KOPT-K1 (cell line): ENCODE data around the gene CACNA1D.

Source experiments
- H3K27ac ChIP-seq: fragments of 200-600 bp; sonication (generic); 2 replicates; pipeline ENCODE4 v1.5.1; 2016; ENCODE audit warnings: antibody characterized with exemption, mild to moderate bottlenecking, low read depth, low read length; ENCODE audit not compliant: poor library complexity, severe bottlenecking
- H3K36me3 ChIP-seq: fragments of 200-600 bp; sonication (generic); 2 replicates; pipeline ENCODE4 v1.5.1; 2017; ENCODE audit warnings: antibody characterized with exemption, mild to moderate bottlenecking, low read length, moderate library complexity; ENCODE audit not compliant: insufficient read depth
- H3K9me3 ChIP-seq: fragments of 200-600 bp; sonication (generic); 2 replicates; pipeline ENCODE4 v1.5.1; 2017; ENCODE audit warnings: antibody characterized with exemption, low read length, mild to moderate bottlenecking; ENCODE audit not compliant: insufficient read depth, poor library complexity, severe bottlenecking

The CACNA1D gene

GRCh38 chr3:53731934-53732624 is 237.7 kb downstream of the CACNA1D start:
- no peaks in the 10 kb centered on the region for H3K9me3 ChIP-seq
- no peaks in the 10 kb centered on the region for H3K36me3 ChIP-seq
- H3K27ac ChIP-seq, result no peak overlapping the region

DNA sequence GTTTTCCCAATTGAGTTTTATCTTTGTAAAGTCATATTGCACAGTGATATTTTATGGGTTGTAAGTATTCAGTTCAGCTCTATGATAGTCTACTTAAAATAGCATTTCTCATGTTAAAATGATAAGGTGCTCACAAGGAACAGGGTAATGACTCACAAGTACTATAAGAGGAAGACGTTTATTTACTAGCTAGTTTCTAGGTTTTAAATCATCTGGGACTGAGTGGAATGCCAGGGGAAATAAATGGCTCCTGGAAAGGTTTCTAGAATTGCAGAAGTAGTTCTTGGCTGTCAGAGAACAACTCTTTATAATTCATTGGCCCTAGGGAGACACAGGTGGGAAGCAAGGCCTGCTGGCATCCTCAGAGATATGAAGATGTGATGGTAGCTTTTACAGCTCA is 239.0 kb downstream of the CACNA1D start:
- H3K27ac ChIP-seq, result no peak overlapping the region
- no peaks in the 10 kb centered on the region for H3K9me3 ChIP-seq
- no peaks in the 10 kb centered on the region for H3K36me3 ChIP-seq

DNA sequence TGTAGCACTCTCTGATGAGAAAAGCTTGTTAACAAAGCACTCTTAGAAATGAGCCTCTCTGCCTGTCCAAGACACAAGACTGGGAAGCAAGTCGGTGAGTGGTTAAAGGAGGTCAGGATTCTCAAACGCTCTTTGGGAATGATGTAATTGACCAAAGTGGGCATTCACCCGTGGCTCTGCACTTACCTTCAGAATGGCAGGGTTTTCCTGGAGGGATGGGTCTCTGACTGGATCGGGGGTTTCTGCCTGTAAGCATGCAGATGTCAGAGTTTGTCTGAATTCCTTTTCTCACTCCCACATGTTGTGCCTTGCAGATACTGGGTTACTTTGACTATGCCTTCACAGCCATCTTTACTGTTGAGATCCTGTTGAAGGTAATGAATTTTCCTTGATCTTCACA is 245.6 kb downstream of the CACNA1D start:
- Histone ChIP-seq H3K27ac (no peak overlapping the region), H3K9me3 (no peaks in the 10 kb centered on the region), H3K36me3 (no peaks in the 10 kb centered on the region)

GRCh38 chr3:53740956-53741355 is 246.5 kb downstream of the CACNA1D start:
- Histone ChIP-seq H3K9me3 (no peaks in the 10 kb centered on the region), H3K36me3 (no peaks in the 10 kb centered on the region), H3K27ac (no peak overlapping the region)

GRCh38 chr3:53744351-53744750 is 249.9 kb downstream of the CACNA1D start:
- Histone ChIP-seq H3K36me3 (no peaks in the 10 kb centered on the region), H3K9me3 (no peaks in the 10 kb centered on the region), H3K27ac (no peak overlapping the region)

- no peak overlapping the region for H3K27ac ChIP-seq
These were observed 253.1 kb downstream of the CACNA1D start for GRCh38 chr3:53747559-53747958.

DNA sequence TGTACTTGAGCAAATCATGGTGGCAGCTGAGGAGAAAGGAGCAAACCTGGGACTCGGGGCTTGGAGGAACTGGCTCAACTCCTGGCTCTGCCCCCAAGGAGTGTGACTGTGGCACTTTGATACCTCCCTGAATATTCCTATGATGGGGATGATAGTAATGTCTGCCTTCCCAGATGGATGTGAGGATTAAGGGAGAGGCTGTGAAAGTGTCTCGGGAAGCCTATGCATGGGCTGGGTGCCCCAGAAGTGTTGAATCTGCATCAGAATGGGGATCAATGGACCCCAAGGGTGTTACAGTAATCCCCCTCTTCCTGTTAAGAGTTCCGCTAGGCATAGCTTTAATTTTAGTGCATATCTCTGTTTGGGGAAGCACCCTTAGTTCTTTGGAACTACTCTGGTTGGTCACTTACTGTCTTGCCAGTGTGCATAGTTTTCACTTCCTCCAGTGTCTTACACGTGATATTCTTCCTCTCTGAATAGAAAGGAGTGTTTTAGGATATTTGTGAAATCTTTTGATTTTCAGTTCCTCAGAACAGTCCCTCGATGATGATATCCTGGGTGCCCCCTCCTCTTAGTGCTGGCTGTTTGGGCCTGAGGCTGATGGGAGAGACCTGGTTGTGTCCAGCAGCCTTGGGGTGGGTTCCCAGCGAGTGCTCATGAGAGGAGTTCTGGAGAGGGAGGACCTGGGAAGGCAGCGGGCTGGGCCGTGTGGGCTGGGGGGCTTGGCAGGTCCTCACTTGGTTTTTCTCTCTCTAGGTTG is 254.3 kb downstream of the CACNA1D start:
- H3K27ac ChIP-seq, result no peak overlapping the region

More at GRCh38 chr3:53747559-53747958, 253.1 kb downstream of the CACNA1D start:
- no peaks in the 10 kb centered on the region for H3K9me3 ChIP-seq
- no peaks in the 10 kb centered on the region for H3K36me3 ChIP-seq

DNA sequence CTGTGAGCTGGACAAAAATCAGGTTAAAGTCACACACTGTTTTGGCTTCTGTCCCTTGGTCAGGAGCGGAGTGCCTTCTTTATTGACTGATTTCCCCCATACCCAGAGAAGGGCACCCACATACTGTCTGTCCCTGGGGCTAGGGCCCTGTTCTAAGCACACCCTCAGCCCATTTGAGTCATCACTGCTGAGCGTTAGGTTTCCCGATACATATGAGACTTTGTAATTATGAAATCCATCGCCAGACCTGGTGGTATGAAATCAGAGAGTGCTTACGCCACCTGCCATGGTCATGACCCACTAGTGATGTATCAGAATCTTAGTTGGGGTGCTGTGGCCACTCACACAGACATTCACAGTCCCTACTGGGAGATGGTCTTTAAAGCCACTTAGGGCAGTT is 255.0 kb downstream of the CACNA1D start:
- Histone ChIP-seq H3K36me3 (no peaks in the 10 kb centered on the region), H3K9me3 (no peaks in the 10 kb centered on the region), H3K27ac (no peak overlapping the region)

More for the DNA sequence above, 254.3 kb downstream of the CACNA1D start:
- Histone ChIP-seq H3K36me3 (no peaks in the 10 kb centered on the region), H3K9me3 (no peaks in the 10 kb centered on the region)

GRCh38 chr3:53750253-53751210 is 256.1 kb downstream of the CACNA1D start:
- no peaks in the 10 kb centered on the region for H3K9me3 ChIP-seq
- H3K27ac ChIP-seq, result no peak overlapping the region
- H3K36me3 ChIP-seq, result no peaks in the 10 kb centered on the region

DNA sequence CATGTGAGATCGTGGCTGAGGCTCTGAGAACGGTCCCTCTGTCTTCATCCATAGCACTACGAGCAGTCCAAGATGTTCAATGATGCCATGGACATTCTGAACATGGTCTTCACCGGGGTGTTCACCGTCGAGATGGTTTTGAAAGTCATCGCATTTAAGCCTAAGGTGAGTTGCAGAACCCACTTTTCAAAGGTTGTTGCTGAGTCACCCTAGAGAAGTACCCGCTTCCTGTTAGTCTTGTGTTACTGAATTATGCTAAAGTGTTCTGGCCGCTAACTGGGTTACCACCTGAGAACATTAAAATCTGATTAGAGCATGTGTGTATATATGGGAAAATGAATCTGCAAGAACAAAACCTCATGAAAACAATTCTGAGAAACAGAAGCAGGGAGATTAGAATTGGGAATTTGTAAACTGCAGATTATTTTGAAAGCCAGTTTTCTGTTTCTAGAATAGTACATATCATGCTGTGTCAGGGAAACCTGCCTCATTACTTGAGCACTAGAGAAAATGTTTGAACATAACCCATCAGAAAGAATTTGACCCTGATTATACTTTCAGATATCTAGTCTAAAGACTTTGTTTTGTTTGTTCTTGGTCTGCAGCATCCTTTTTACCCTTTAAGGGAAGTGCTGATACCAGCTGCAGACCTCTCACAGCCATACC is 259.2 kb downstream of the CACNA1D start:
- peak overlapping the region; percentile 50 for H3K27ac ChIP-seq
- H3K9me3 ChIP-seq, result no peaks in the 10 kb centered on the region
- H3K36me3 ChIP-seq, result no peaks in the 10 kb centered on the region

GRCh38 chr3:53754325-53754724 is 259.9 kb downstream of the CACNA1D start:
- Histone ChIP-seq H3K36me3 (no peaks in the 10 kb centered on the region), H3K27ac (peak overlapping the region; percentile 50), H3K9me3 (no peaks in the 10 kb centered on the region)

- Histone ChIP-seq H3K27ac (no peak overlapping the region), H3K36me3 (no peaks in the 10 kb centered on the region), H3K9me3 (no peaks in the 10 kb centered on the region)
These were observed 264.4 kb downstream of the CACNA1D start for GRCh38 chr3:53758846-53759245.

- Histone ChIP-seq H3K9me3 (no peaks in the 10 kb centered on the region), H3K36me3 (no peaks in the 10 kb centered on the region), H3K27ac (no peak overlapping the region)
These were observed 268.9 kb downstream of the CACNA1D start for GRCh38 chr3:53763353-53763752.

DNA sequence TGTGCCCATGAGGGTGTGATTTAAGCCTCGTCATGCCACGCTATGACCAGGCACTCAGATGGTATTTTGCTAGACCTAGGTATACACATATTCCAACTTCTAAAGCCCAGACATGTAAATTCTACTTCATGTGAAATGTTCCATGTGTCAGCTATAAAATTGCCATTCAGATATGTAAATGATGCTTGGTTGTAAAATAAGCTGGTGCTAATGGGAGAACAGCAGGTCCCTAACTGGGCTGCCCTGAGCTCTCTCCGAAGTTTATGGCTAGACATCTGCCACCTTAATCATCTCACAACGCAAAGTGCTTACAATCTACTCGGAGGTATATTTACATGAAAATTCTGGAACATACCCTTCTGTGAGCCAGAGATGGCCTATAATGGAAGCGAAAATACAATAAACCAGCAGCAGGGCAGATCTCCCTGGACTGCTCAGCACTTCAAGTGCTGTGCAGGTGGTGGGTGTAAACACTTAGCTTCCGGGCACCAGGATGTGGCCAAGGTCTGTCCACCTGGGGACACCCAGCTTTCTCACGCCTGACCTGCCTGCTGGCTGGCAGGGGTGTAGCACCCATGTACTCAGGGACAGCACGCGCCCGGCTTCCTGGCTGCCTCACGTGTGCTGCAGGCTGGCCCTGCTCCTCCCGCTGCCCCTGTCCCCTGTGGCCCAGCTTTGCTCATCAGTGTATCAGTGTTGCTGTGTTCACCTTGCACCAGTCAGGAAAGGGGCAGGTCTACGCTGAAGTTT is 269.8 kb downstream of the CACNA1D start:
- Histone ChIP-seq H3K27ac (no peak overlapping the region), H3K36me3 (no peaks in the 10 kb centered on the region), H3K9me3 (no peaks in the 10 kb centered on the region)
